NT2/D1 (cell line): ENCODE results near the gene GRB7.

Experiments
- SUZ12 ChIP-seq: IDR thresholded peaks from 2 replicates; pipeline ENCODE4 v1.6.1; 2011; ENCODE audit not compliant: insufficient read length, insufficient read depth; ENCODE audit errors: extremely low read depth
- YY1 ChIP-seq: IDR thresholded peaks from 2 replicates; pipeline ENCODE4 v1.6.1; 2011; ENCODE audit not compliant: insufficient read length, insufficient read depth
- ZNF274 ChIP-seq: IDR thresholded peaks from 2 replicates; pipeline ENCODE4 v1.6.1; 2011; ENCODE audit warnings: mild to moderate bottlenecking, low read depth, low read length

GRCh38 chr17:39765766-39766165, 28.0 kb downstream of the GRB7 start:
- TF ChIP-seq SUZ12 (no peak), YY1 (no peak), ZNF274 (peak; percentile 48; the same call in 1 of the 2 replicates)
